ENCODE data around the gene HECTD1. TPM values are rescaled to one million over a fixed set of nuclear protein-coding genes. Genes with fewer than 3 reads are reported as not detected.

The HECTD1 gene
- polyA plus RNA-seq, 1 of the 3 experiments (the other 2 are of a cell fraction), result 43.2 TPM

GRCh38 chr14:31051511-31051910 is 156.1 kb downstream of the HECTD1 start:
- Histone ChIP-seq H3K9me2 (no peaks in the 10 kb centered on the region), H3K4me3 (ENCODE audit: low read depth in 2 of 2, low read length in 1 of 2) (no peak overlapping the region), H4K20me1 (ENCODE audit: insufficient read depth) (no peaks in the 10 kb centered on the region), H3K4me2 (no peak overlapping the region), H2AFZ (ENCODE audit: low read depth) (no peak overlapping the region), H3K9me3 (no peaks in the 10 kb centered on the region), H3K9ac (no peak overlapping the region), H3F3A (replicated peaks; ENCODE audit: insufficient read depth) (peaks cover 17% of the 10 kb centered on the region), H3K27me3 (ENCODE audit: insufficient read depth) (no peaks in the 10 kb centered on the region), H3K79me2 (ENCODE audit: insufficient read depth) (no peaks in the 10 kb centered on the region), H3K27ac (ENCODE audit: low read depth in 2 of 2, low read length in 1 of 2) (no peak overlapping the region), H3K4me1 (ENCODE audit: control insufficient read depth in 1 of 2, insufficient read depth in 2 of 2, low read depth in 1 of 2, low read length in 1 of 2) (no peaks in the 10 kb centered on the region), H3K36me3 (replicated peaks in 1 of 2; ENCODE audit: control insufficient read depth in 1 of 2, insufficient read depth in 2 of 2, low read length in 1 of 2) (no peaks in the 10 kb centered on the region)
- DNase-seq, result no peak
- ChIA-PET CTCF (interaction anchor here (1.0 kb wide), 1 partner anchor 327 kb away, joined by 3 read pairs; no protein-coding TSS in a partner anchor), POLR2A (no interaction called here)
- WGBS (ENCODE audit: low lambda C conversion rate), result 68% methylated on average over 4 of the region's 4 CpGs
- TF ChIP-seq, protein P1, sequence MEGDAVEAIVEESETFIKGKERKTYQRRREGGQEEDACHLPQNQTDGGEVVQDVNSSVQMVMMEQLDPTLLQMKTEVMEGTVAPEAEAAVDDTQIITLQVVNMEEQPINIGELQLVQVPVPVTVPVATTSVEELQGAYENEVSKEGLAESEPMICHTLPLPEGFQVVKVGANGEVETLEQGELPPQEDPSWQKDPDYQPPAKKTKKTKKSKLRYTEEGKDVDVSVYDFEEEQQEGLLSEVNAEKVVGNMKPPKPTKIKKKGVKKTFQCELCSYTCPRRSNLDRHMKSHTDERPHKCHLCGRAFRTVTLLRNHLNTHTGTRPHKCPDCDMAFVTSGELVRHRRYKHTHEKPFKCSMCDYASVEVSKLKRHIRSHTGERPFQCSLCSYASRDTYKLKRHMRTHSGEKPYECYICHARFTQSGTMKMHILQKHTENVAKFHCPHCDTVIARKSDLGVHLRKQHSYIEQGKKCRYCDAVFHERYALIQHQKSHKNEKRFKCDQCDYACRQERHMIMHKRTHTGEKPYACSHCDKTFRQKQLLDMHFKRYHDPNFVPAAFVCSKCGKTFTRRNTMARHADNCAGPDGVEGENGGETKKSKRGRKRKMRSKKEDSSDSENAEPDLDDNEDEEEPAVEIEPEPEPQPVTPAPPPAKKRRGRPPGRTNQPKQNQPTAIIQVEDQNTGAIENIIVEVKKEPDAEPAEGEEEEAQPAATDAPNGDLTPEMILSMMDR (IDR thresholded peaks at IDR 0.05), result no peak
- TF ChIP-seq POLR2AphosphoS5 (IDR thresholded peaks at IDR 0.05; ENCODE audit: low read depth, low read length) (no peak), MXI1 (IDR thresholded peaks at IDR 0.05; ENCODE audit: low read depth, low read length) (no peak), FOXJ3 (CRISPR knock-in tag; IDR thresholded peaks at IDR 0.05) (no peak)
- TF ChIP-seq, protein P2, sequence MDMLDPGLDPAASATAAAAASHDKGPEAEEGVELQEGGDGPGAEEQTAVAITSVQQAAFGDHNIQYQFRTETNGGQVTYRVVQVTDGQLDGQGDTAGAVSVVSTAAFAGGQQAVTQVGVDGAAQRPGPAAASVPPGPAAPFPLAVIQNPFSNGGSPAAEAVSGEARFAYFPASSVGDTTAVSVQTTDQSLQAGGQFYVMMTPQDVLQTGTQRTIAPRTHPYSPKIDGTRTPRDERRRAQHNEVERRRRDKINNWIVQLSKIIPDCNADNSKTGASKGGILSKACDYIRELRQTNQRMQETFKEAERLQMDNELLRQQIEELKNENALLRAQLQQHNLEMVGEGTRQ (IDR thresholded peaks at IDR 0.05; ENCODE audit: borderline replicate concordance, low read depth, low read length), result no peak

DNA sequence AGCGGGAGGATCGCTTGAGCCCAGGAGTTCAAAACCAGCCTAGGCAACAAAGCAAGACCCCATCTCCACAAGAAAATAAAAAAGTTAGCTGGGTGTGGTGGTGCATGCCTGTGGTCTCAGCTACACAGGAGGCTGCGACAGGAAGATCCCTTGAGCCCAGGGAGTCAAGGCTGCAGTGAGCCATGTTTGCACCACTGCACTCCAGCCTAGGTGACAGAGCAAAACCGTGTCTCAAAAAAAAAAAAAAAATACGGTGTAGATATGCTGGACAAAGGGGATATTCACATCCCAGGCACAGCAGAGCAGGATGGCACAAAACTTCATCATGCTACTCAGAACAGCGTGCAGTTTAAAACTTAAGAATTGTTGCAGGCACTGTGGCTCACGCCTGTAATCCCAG is 156.6 kb downstream of the HECTD1 start:
- Histone ChIP-seq H3K4me2 (no peak overlapping the region), H3K9me2 (no peaks in the 10 kb centered on the region), H3K79me2 (ENCODE audit: insufficient read depth) (no peaks in the 10 kb centered on the region), H3K9ac (no peak overlapping the region), H3K4me3 (ENCODE audit: low read depth in 2 of 2, low read length in 1 of 2) (no peak overlapping the region), H2AFZ (ENCODE audit: low read depth) (no peak overlapping the region), H3F3A (replicated peaks; ENCODE audit: insufficient read depth) (peaks cover 17% of the 10 kb centered on the region), H3K36me3 (replicated peaks in 1 of 2; ENCODE audit: control insufficient read depth in 1 of 2, insufficient read depth in 2 of 2, low read length in 1 of 2) (no peaks in the 10 kb centered on the region), H4K20me1 (ENCODE audit: insufficient read depth) (no peaks in the 10 kb centered on the region), H3K27me3 (ENCODE audit: insufficient read depth) (no peaks in the 10 kb centered on the region), H3K27ac (ENCODE audit: low read depth in 2 of 2, low read length in 1 of 2) (no peak overlapping the region), H3K9me3 (no peaks in the 10 kb centered on the region), H3K4me1 (ENCODE audit: control insufficient read depth in 1 of 2, insufficient read depth in 2 of 2, low read depth in 1 of 2, low read length in 1 of 2) (no peaks in the 10 kb centered on the region)
- TF ChIP-seq USF1 (IDR thresholded peaks at IDR 0.05; ENCODE audit: borderline replicate concordance, low read depth), result no peak
- no peak for TF ChIP-seq FOXM1 (IDR thresholded peaks at IDR 0.05; ENCODE audit: low read depth)
- TF ChIP-seq, protein P2 (IDR thresholded peaks at IDR 0.05; ENCODE audit: borderline replicate concordance, low read depth, low read length), result no peak
- TF ChIP-seq, protein P1 (IDR thresholded peaks at IDR 0.05), result no peak
- TF ChIP-seq, protein P3, sequence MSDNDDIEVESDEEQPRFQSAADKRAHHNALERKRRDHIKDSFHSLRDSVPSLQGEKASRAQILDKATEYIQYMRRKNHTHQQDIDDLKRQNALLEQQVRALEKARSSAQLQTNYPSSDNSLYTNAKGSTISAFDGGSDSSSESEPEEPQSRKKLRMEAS (IDR thresholded peaks at IDR 0.05; ENCODE audit: low read depth), result no peak
- no peak for TF ChIP-seq TCF12 (IDR thresholded peaks at IDR 0.05)
- 93% methylated on average over 7 of the region's 7 CpGs for WGBS (ENCODE audit: low lambda C conversion rate)
- DNase-seq, result no peak
- POLR2A ChIA-PET, result no interaction called here
- CTCF ChIA-PET, result no interaction called here

Small RNA genes lying within 50 kb of the gene (small RNA-seq; reads per million reads assigned to genes)
- gene RF00019 (0 reads per million in 7 experiments), gene RNU6-541P (0 reads per million in 7 experiments)

Other genes with a start within 250 kb of the HECTD1 start
- gene AP4S1, start 182.1 kb downstream of the HECTD1 start, polyA plus RNA-seq (2012; rRNA removed), result 1.7 and 3.4 TPM in 2 replicates
- gene STRN3, start 181.4 kb downstream of the HECTD1 start, polyA plus RNA-seq (2012; rRNA removed), result 7.2 and 8.9 TPM in 2 replicates
- 7.1 and 12.9 TPM in 2 replicates for gene HEATR5A, start 212.8 kb upstream of the HECTD1 start, polyA plus RNA-seq (2012; rRNA removed)
- 10.5 and 14.7 TPM in 2 replicates for gene DTD2, start 249.7 kb upstream of the HECTD1 start, polyA plus RNA-seq (2012; rRNA removed)